ENCODE data around the gene SNN.

GRCh38 chr16:11708421-11708820 lies 40.2 kb downstream of the SNN start:
- no peak for TF ChIP-seq TCF7L2 (IDR thresholded peaks at IDR 0.05; ENCODE audit: low read depth, low read length)
- TF ChIP-seq CTCF (IDR thresholded peaks at IDR 0.05), result no peak
- TF ChIP-seq REST (IDR thresholded peaks at IDR 0.05; ENCODE audit: insufficient read depth in 1 of 2, low read depth in 2 of 2, low read length in 1 of 2), result no peak
